NB4 (cell line): Measurements from ENCODE around the gene CSN2.

Experiments used
- MYC ChIP-seq: IDR thresholded peaks from 2 replicates; pipeline ENCODE4 v1.6.1; 2011; ENCODE audit warnings: low read depth, low read length
- POLR2A ChIP-seq: IDR thresholded peaks from 2 replicates; pipeline ENCODE4 v1.6.1; 2011; ENCODE audit warnings: mild to moderate bottlenecking; ENCODE audit not compliant: insufficient read length; ENCODE audit errors: extremely low read depth
- TF ChIP-seq, protein P1 (sequence below): IDR thresholded peaks from one replicate; pipeline ENCODE4 v1.5.1; 2012; ENCODE audit warnings: low read depth, low read length

DNA sequence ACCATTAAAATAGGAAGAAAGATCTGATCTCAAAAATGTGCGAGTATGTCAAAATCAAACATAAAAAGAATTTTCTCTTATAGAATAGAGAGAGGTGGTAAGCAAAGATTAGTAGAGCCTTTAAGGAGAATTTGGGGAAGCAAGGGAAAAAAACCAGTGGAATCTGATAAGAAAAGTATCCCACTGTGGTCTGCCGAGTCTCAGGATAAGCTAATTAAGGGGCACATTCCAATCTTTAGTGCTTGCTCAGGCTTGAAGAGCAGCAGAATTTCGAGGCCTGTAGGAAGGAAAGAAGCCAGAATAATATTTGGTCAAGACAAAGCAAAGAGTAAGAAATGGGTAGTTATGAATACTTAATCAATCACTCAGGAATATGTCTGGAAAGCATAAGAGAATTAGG, 43.2 kb upstream of the CSN2 start:
- TF ChIP-seq, protein P1, sequence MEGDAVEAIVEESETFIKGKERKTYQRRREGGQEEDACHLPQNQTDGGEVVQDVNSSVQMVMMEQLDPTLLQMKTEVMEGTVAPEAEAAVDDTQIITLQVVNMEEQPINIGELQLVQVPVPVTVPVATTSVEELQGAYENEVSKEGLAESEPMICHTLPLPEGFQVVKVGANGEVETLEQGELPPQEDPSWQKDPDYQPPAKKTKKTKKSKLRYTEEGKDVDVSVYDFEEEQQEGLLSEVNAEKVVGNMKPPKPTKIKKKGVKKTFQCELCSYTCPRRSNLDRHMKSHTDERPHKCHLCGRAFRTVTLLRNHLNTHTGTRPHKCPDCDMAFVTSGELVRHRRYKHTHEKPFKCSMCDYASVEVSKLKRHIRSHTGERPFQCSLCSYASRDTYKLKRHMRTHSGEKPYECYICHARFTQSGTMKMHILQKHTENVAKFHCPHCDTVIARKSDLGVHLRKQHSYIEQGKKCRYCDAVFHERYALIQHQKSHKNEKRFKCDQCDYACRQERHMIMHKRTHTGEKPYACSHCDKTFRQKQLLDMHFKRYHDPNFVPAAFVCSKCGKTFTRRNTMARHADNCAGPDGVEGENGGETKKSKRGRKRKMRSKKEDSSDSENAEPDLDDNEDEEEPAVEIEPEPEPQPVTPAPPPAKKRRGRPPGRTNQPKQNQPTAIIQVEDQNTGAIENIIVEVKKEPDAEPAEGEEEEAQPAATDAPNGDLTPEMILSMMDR, result no peak
- no peak for TF ChIP-seq MYC
- no peak for TF ChIP-seq POLR2A
